Measurements from ENCODE around the gene KCNMB2.

KCNMB2 gene

GRCh38 chr3:178802259-178802658, 266.0 kb downstream of the KCNMB2 start:
- no peak for TF ChIP-seq CTCF (IDR thresholded peaks at IDR 0.05; ENCODE audit: low read depth, low read length, missing control alignments)
- no peak for DNase-seq (ENCODE audit: extremely low read depth, low read depth)
- no peak overlapping the region for H3K4me3 ChIP-seq (replicated peaks; ENCODE audit: low read depth, low read length)

- no peak for TF ChIP-seq CTCF (IDR thresholded peaks at IDR 0.05; ENCODE audit: low read depth, low read length, missing control alignments)
- no peak for DNase-seq (ENCODE audit: extremely low read depth, low read depth)
- no peak overlapping the region for H3K4me3 ChIP-seq (replicated peaks; ENCODE audit: low read depth, low read length)
Measured at GRCh38 chr3:178802993-178803693, 266.9 kb downstream of the KCNMB2 start.

GRCh38 chr3:178804606-178805005, 268.4 kb downstream of the KCNMB2 start:
- H3K4me3 ChIP-seq (replicated peaks; ENCODE audit: low read depth, low read length), result no peak overlapping the region
- no peak for TF ChIP-seq CTCF (IDR thresholded peaks at IDR 0.05; ENCODE audit: low read depth, low read length, missing control alignments)
- DNase-seq (ENCODE audit: extremely low read depth, low read depth), result no peak

- H3K4me3 ChIP-seq (replicated peaks; ENCODE audit: low read depth, low read length), result no peak overlapping the region
- TF ChIP-seq CTCF (IDR thresholded peaks at IDR 0.05; ENCODE audit: low read depth, low read length, missing control alignments), result no peak
- DNase-seq (ENCODE audit: extremely low read depth, low read depth), result no peak
Measured at GRCh38 chr3:178805741-178806140, 269.5 kb downstream of the KCNMB2 start.

GRCh38 chr3:178806651-178807050, 270.4 kb downstream of the KCNMB2 start:
- H3K4me3 ChIP-seq (replicated peaks; ENCODE audit: low read depth, low read length), result no peak overlapping the region
- DNase-seq (ENCODE audit: extremely low read depth, low read depth), result no peak
- TF ChIP-seq CTCF (IDR thresholded peaks at IDR 0.05; ENCODE audit: low read depth, low read length, missing control alignments), result no peak

- DNase-seq (ENCODE audit: extremely low read depth, low read depth), result no peak
- TF ChIP-seq CTCF (IDR thresholded peaks at IDR 0.05; ENCODE audit: low read depth, low read length, missing control alignments), result no peak
- no peak overlapping the region for H3K4me3 ChIP-seq (replicated peaks; ENCODE audit: low read depth, low read length)
Measured at GRCh38 chr3:178807694-178808093, 271.5 kb downstream of the KCNMB2 start.

- no peak for TF ChIP-seq CTCF (IDR thresholded peaks at IDR 0.05; ENCODE audit: low read depth, low read length, missing control alignments)
- no peak overlapping the region for H3K4me3 ChIP-seq (replicated peaks; ENCODE audit: low read depth, low read length)
- DNase-seq (ENCODE audit: extremely low read depth, low read depth), result no peak
Measured at GRCh38 chr3:178808748-178809147, 272.5 kb downstream of the KCNMB2 start.
